ENCODE data around the gene ADGRL1. TPM values are rescaled to one million over a fixed set of nuclear protein-coding genes. Genes with fewer than 3 reads are reported as not detected.
"Not testable (repeated sequence)": the region's sequence is repeated elsewhere in the genome, so short reads cannot be mapped to it uniquely, and the experiment has no call there.

Gene ADGRL1
- total RNA-seq = 10 to 100 TPM; 45.0 to 57.2 TPM
- polyA plus RNA-seq (ENCODE audit: insufficient read depth, low read depth, low replicate concordance) = 23.8 TPM
- long read RNA-seq, donor 1 = 0 reads
- long read RNA-seq, donor 2, partial matches to known transcripts = 0 of 1 reads
- long read RNA-seq, donor 2, other reads (novel, unspliced or antisense) = 0 of 1 reads

DNA sequence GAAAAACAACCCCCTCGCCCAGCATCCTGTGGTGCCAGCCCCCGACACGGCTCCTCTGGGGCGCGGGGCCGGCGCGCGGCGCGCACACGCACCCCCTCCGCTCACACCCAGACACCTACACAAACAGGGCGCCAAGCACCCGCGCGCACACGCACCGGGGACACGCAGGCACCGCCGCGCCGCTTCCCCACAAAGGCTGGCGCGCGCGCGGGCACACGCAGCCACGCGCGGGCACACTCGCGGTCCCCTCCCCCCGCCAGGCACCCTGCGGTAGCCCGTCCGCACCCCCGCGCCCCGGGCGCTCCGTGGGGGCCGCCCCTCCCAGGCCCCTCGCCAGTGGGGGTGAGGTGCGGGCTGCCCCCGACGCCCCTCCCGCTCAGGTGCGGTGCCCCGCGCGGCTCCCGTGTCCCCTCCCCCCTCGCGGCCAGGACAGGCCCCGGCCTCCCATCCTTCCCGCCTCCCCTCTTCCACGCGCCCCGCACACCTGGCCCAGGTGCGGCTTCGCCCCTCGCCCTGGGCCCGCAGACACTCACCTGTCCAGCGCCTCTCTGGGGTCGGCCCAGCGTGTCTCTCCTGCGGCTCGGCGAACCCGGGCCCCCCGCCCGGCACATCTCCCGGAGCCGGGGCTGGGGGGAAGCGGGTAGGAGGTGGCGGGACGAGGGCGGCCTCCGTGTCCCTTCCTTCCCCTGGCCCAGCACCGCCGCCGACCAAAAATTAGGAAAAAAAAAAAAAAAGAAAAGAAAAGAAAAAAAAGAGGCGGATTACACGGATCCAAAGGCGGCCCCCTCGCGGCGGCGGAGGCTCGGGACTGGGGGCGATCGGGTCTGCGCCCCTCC lies at the start of gene ADGRL1:
Gene ADGRL1 (minus strand): TSS at position 718 of the 836 bp plus-strand sequence. CDS start 22,567 bp downstream, outside the sequence.
- DNase-seq; H3K36me3 ChIP-seq (ENCODE audit: low read depth, missing control alignments); H3K4me1 ChIP-seq; H3K9me3 ChIP-seq; intact Hi-C loops (cut with DNase I; ENCODE audit: low total_unique reads); H3K27me3 ChIP-seq: not testable (repeated sequence)
- 1% methylated on average over 31 to 36 of the region's 96 CpGs for WGBS, 2 donors
- Histone ChIP-seq H3K27ac (peak within 1 kb of the TSS in 1 of 2 donors; percentile 67), H3K4me3 (peak within 1 kb of the TSS; percentile 58 to 62)

DNA sequence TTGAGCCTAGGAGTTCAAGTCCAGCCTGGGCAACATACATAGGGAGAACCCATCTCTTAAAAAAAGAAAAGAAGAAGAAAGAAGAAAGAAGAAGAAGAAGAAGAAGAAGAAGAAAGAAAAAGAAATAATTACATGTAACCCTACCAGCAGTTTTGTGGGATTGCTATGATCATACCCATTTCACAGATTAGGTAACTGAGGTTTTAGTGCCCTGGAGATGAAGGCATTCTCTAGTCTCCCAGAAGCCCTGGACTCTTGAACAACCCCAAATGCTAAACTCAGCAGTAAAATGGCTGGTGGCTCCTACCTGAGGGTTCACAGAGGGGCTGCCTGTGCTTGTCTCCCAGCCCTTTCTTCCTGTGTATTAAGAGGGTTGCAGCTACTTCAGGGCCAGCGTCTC lies 49.3 kb upstream of the ADGRL1 start:
- intact Hi-C loops (cut with DNase I; ENCODE audit: low total_unique reads); H3K9me3 ChIP-seq; H3K36me3 ChIP-seq (ENCODE audit: low read depth, missing control alignments); H3K4me1 ChIP-seq; H3K27ac ChIP-seq; H3K4me3 ChIP-seq; H3K27me3 ChIP-seq; DNase-seq: not testable (repeated sequence)
- WGBS, 2 donors = 95 to 100% methylated on average over 1 of the region's 1 CpG

DNA sequence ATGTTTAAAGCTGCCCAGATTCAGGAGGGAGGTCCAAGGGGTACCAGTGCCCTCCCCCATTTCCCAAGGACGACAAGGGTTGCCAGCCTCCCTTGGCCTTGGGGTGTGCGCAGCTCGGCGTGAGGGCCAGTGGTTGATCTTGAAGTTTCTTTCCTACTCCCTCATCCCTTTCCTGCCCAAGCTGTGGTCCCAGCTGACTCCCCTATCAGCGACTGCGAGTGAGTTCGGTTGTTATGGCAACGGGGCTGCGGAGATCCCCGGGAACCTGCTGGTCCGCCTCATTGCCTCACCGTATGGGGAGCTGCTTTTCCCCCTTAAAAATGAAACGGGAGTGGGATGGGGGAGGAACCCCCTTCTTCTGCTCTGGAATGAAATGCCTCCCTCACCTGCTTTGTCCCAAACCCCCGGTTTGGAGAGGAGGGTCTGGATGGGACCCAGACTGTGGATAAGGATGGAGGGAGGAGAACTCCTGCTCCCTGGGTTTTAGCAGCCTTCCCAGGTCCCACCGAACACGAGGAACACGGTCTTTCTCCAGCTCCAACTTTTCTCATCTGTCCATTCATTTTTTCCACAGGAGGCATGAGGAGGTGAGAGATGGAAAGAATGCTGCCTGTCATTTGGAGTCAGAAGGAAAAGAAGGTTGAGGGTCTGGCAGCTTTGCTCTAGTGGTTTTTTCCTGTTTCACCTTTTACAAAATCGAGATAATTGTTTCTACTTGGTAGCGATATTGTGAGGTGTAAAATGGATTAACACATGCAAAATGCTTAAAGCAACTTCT lies 48.0 kb upstream of the ADGRL1 start:
- intact Hi-C loops (cut with DNase I; ENCODE audit: low total_unique reads); H3K4me1 ChIP-seq; H3K27ac ChIP-seq; H3K36me3 ChIP-seq (ENCODE audit: low read depth, missing control alignments); H3K9me3 ChIP-seq; H3K4me3 ChIP-seq; H3K27me3 ChIP-seq: not testable (repeated sequence)
- WGBS, 2 donors = 28 to 47% methylated on average over 13 to 19 of the region's 19 CpGs
- DNase-seq = peak; percentile 38

DNA sequence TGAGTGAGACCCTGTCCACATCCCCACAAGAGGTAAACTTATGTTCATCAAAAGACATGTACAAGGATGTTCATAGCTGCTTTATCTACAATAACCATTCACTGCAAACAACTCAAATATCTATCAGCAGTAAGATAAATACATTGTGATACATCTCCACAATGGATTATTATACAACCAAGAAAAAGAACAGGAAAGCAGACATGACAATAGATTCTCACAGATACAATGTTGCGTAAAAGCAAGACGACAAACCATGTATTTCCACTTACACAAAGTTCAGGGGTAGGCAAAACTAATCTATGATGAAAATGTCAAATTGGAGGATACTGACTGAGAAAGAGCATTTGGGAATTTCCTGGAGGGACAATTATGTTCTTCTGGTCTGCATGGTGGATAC lies 46.2 kb upstream of the ADGRL1 start:
- H3K9me3 ChIP-seq; DNase-seq; H3K4me3 ChIP-seq; H3K27ac ChIP-seq; H3K4me1 ChIP-seq; H3K36me3 ChIP-seq (ENCODE audit: low read depth, missing control alignments); H3K27me3 ChIP-seq; intact Hi-C loops (cut with DNase I; ENCODE audit: low total_unique reads): not testable (repeated sequence)
- 60 to 66% methylated on average over 2 of the region's 2 CpGs for WGBS, 2 donors

DNA sequence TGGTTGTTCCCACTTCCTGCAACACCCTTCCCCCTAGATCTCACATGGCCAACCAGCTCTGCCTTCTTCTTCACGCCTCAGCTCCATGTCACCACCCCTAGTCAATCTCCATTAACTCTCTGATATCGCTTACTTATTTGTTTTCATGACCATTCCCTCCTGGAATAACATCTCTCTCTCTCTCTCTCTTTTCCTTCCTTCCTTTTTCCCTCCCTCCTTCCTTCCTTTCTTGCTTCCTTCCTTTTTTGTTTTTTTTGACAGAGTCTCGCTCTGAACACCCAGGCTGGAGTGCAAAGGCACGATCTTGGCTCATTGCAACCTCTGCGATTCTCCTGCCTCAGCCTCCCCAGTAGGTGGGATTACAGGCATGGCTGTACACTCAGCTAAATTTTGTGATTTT lies 44.9 kb upstream of the ADGRL1 start:
- no peak for DNase-seq
- WGBS, 2 donors = 85 to 89% methylated on average over 5 of the region's 5 CpGs
- no peak for TF ChIP-seq POLR2A (IDR thresholded peaks at IDR 0.05)
- TF ChIP-seq, protein P1, sequence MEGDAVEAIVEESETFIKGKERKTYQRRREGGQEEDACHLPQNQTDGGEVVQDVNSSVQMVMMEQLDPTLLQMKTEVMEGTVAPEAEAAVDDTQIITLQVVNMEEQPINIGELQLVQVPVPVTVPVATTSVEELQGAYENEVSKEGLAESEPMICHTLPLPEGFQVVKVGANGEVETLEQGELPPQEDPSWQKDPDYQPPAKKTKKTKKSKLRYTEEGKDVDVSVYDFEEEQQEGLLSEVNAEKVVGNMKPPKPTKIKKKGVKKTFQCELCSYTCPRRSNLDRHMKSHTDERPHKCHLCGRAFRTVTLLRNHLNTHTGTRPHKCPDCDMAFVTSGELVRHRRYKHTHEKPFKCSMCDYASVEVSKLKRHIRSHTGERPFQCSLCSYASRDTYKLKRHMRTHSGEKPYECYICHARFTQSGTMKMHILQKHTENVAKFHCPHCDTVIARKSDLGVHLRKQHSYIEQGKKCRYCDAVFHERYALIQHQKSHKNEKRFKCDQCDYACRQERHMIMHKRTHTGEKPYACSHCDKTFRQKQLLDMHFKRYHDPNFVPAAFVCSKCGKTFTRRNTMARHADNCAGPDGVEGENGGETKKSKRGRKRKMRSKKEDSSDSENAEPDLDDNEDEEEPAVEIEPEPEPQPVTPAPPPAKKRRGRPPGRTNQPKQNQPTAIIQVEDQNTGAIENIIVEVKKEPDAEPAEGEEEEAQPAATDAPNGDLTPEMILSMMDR (IDR thresholded peaks at IDR 0.05) = no peak

DNA sequence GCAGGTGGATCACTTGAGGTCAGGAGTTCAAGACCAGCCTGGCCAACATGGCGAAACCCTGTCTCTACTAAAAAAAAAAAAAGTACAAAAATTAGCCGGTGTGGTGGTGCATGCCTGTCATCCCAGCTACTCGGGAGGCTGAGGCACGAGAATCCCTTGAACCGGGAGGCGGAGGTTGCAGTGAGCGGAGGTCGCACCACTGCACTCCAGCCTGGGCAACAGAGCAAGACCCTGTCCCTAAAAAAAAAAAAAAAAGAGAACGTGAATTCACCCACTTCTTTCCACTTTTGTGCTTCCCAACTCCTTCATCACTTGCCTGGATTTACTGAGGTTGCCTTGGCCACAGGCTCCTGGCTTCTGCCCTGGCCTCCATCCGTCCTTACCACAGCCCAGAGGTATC lies 44.3 kb upstream of the ADGRL1 start:
- 91 to 93% methylated on average over 10 of the region's 10 CpGs for WGBS, 2 donors

More for the DNA sequence above, 44.9 kb upstream of the ADGRL1 start:
- Histone ChIP-seq H3K9me3 (no peaks in the 10 kb centered on the region), H3K36me3 (ENCODE audit: low read depth, missing control alignments) (no peaks in the 10 kb centered on the region), H3K4me1 (peaks cover 8% of the 10 kb centered on the region), H3K27me3 (no peaks in the 10 kb centered on the region), H3K4me3 (no peak overlapping the region), H3K27ac (no peak overlapping the region)
- intact Hi-C loops (cut with DNase I; ENCODE audit: low total_unique reads) = no loop called here

DNA sequence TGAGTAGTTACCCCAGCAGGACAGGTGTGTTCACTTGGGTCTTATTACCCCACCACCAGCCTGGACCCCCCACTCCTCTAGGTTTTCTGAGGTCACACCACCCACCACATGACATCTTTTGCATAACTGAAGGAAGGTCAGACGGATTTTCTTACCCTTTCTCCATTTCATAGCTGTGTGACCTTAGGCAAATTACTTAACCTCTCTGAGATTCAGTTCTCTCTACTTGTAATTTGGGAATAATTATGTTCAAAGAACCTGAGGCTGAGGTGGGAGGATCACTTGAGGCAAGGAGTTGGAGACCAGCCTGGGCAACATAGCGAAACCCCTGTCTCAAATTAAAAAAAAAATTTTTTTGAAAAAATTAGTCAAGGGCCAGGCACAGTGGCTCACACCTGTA lies 43.9 kb upstream of the ADGRL1 start:
- 64 to 71% methylated on average over 2 of the region's 2 CpGs for WGBS, 2 donors
- intact Hi-C loops (cut with DNase I; ENCODE audit: low total_unique reads); H3K36me3 ChIP-seq (ENCODE audit: low read depth, missing control alignments); H3K4me3 ChIP-seq; DNase-seq; H3K9me3 ChIP-seq; H3K4me1 ChIP-seq; H3K27me3 ChIP-seq; H3K27ac ChIP-seq: not testable (repeated sequence)

More for the DNA sequence above, 44.3 kb upstream of the ADGRL1 start:
- H3K27me3 ChIP-seq; H3K27ac ChIP-seq; H3K9me3 ChIP-seq; DNase-seq; H3K36me3 ChIP-seq (ENCODE audit: low read depth, missing control alignments); H3K4me1 ChIP-seq; intact Hi-C loops (cut with DNase I; ENCODE audit: low total_unique reads); H3K4me3 ChIP-seq: not testable (repeated sequence)

DNA sequence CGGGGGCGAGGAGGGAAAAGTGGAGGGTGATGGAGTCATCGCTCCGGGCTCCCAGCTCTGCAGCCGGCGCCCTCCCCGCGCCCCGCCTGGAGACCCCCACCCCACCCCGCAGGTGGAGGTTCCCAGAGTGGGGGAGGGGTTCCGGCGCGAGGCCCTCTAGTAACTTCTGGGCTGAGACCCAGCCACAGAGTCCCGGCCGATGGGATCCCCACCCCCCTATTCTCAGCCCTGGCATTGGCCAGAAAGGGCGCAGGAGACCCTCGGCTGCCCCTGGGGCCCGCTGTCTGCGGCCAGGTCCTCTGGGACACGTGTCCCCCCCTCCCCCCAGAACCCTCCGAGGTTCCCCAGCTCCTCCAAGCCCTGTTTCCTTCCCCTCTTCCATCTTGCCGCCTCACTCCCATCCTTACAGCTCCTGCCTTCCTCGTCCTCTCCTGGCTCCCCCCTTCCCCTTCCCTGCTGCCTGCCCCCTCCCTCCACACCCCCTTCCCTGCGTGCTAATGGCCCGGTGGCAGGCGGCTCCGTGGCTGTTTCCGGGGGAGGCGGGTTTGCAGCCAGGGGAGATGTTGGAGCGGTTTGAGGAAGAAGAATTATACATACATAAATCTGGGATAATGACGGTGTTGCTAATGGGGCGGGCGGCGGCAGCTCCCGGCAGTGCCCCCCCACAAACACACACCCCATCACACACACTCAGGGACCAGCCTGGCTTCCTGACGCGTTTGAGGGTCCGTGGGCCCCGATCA lies 43.2 kb upstream of the ADGRL1 start:
- intact Hi-C loops (cut with DNase I; ENCODE audit: low total_unique reads); H3K9me3 ChIP-seq; H3K36me3 ChIP-seq (ENCODE audit: low read depth, missing control alignments); H3K4me1 ChIP-seq; H3K27me3 ChIP-seq: not testable (repeated sequence)
- peak overlapping the region; percentile 57 to 71 for H3K4me3 ChIP-seq
- WGBS, 2 donors = 0 to 1% methylated on average over 17 to 30 of the region's 39 CpGs
- DNase-seq = peak; percentile 31
- H3K27ac ChIP-seq = peak overlapping the region; percentile 69 to 70
